H1 (cell line): ENCODE data around the gene WDR33. TPM values are rescaled to one million over a fixed set of nuclear protein-coding genes. Genes with fewer than 3 reads are reported as not detected.

ENCODE experiments used
- CTCF ChIA-PET: fragments of 300-600 bp; sonication (Branson Sonifier 250); formaldehyde crosslinking; loops from one replicate; lab custom pipeline; 2021; ENCODE audit not compliant: partially characterized antibody; lab: Charles Lee
- POLR2A ChIA-PET: fragments of 300-600 bp; sonication (Branson Sonifier 250); formaldehyde crosslinking; loops from one replicate; lab custom pipeline; 2021; ENCODE audit warnings: inconsistent platforms; ENCODE audit not compliant: partially characterized antibody; lab: Charles Lee
- DNase-seq, 2 experiments: peaks; one replicate each; pipeline versions ENCODE4 v3.0.0 to v3.0.0-alpha.2; 2010 to 2022; ENCODE audit warnings: low spot score in 2 of 2, low read depth in 1 of 2, mixed read lengths in 1 of 2
- FAIRE-seq: peaks from 2 replicates; lab custom pipeline; 2011; peaks lifted over from hg19 to GRCh38; lab: Jason Lieb, UNC
- H2AFZ ChIP-seq: 2 replicates; pipeline ENCODE4 v1.8.1; 2012; ENCODE audit warnings: low read length, inconsistent platforms
- H2AK5ac ChIP-seq: 2 replicates; pipeline ENCODE4 v1.6.1; 2013; ENCODE audit warnings: low read depth, low read length
- H2BK120ac ChIP-seq: replicated peaks from 2 replicates; pipeline ENCODE3; 2013; ENCODE audit warnings: low read depth, low read length, inconsistent platforms
- H2BK12ac ChIP-seq: 2 replicates; pipeline ENCODE4 v1.6.1; 2013; ENCODE audit warnings: low read depth, low read length
- H2BK15ac ChIP-seq: 2 replicates; pipeline ENCODE4 v1.6.1; 2013; ENCODE audit warnings: low read length
- H2BK20ac ChIP-seq: 2 replicates; pipeline ENCODE4 v1.6.1; 2013; ENCODE audit warnings: low read length
- H2BK5ac ChIP-seq: 2 replicates; pipeline ENCODE4 v1.6.1; 2013; ENCODE audit warnings: low read depth, low read length
- H3K14ac ChIP-seq: 2 replicates; pipeline ENCODE4 v1.6.1; 2013; ENCODE audit warnings: inconsistent platforms; ENCODE audit not compliant: insufficient read length
- H3K18ac ChIP-seq: 2 replicates; pipeline ENCODE4 v1.6.1; 2013; ENCODE audit warnings: low read length; ENCODE audit errors: extremely low read depth
- H3K23ac ChIP-seq: 2 replicates; pipeline ENCODE4 v1.6.1; 2013; ENCODE audit warnings: inconsistent platforms; ENCODE audit not compliant: insufficient read length
- H3K23me2 ChIP-seq: 2 replicates; pipeline ENCODE4 v1.6.1; 2013; ENCODE audit warnings: low read depth, low read length
- H3K27ac ChIP-seq: 2 replicates; pipeline ENCODE4 v1.6.1; 2011; ENCODE audit warnings: low read depth, low read length, inconsistent platforms
- H3K27me3 ChIP-seq, 4 experiments: replicated peaks in 1 of 4; 1 replicate in 1 of 4; 2 replicates in 3 of 4; pipeline versions ENCODE4 v1.6.1 to v1.8.1; 2011 to 2013; ENCODE audit warnings: low read length in 3 of 4, mild to moderate bottlenecking in 3 of 4, inconsistent platforms in 2 of 4, mixed read lengths in 2 of 4, moderate library complexity in 1 of 4; ENCODE audit not compliant: control insufficient read depth in 3 of 4, insufficient read depth in 3 of 4; ENCODE audit errors: extremely low read depth in 1 of 4
- H3K36me3 ChIP-seq, 4 experiments: 2 replicates each; pipeline versions ENCODE4 v1.6.1 to v1.8.1; 2011 to 2013; ENCODE audit warnings: mild to moderate bottlenecking in 4 of 4, low read length in 3 of 4, moderate library complexity in 2 of 4, control low read depth in 1 of 4, inconsistent platforms in 1 of 4; ENCODE audit not compliant: insufficient read depth in 4 of 4, control insufficient read depth in 2 of 4
- H3K4ac ChIP-seq: replicated peaks from 2 replicates; pipeline ENCODE3; 2013; ENCODE audit warnings: low read length, low read depth, mixed read lengths, inconsistent platforms; ENCODE audit not compliant: insufficient read length
- H3K4me1 ChIP-seq, 4 experiments: replicated peaks in 1 of 4; 1 replicate in 1 of 4; 2 replicates in 3 of 4; pipeline versions ENCODE4 v1.6.1 to v1.8.1; 2011 to 2013; ENCODE audit warnings: low read length in 3 of 4, inconsistent platforms in 2 of 4, mixed read lengths in 1 of 4; ENCODE audit not compliant: insufficient read depth in 4 of 4, control insufficient read depth in 3 of 4
- H3K4me2 ChIP-seq, 2 experiments: 2 replicates each; pipeline versions ENCODE4 v1.6.1 to v1.8.1; 2011 to 2013; ENCODE audit warnings: low read depth in 2 of 2, low read length in 2 of 2, control low read depth in 1 of 2, inconsistent platforms in 1 of 2, mild to moderate bottlenecking in 1 of 2; ENCODE audit not compliant: insufficient read depth in 1 of 2
- H3K4me3 ChIP-seq, 4 experiments: fragments of 200-600, 300-600 bp in 1 of 4; sonication (generic), shearing (Covaris generic), sonication (Bioruptor Twin) in 1 of 4; 2 replicates each; pipeline versions ENCODE4 v1.5.1 to v1.8.1; 2011 to 2016; ENCODE audit warnings: low read length in 4 of 4, low read depth in 3 of 4, control low read depth in 2 of 4, inconsistent platforms in 2 of 4, mild to moderate bottlenecking in 2 of 4, mixed read lengths in 1 of 4, moderate library complexity in 1 of 4; ENCODE audit not compliant: insufficient read depth in 2 of 4; ENCODE audit errors: extremely low read depth in 1 of 4
- H3K56ac ChIP-seq: replicated peaks from 2 replicates; pipeline ENCODE3; 2013; ENCODE audit warnings: low read depth, mild to moderate bottlenecking, mixed read lengths, low read length, inconsistent platforms; ENCODE audit not compliant: insufficient read length
- H3K79me1 ChIP-seq: 2 replicates; pipeline ENCODE4 v1.6.1; 2013; ENCODE audit warnings: low read depth, low read length, control low read depth
- H3K79me2 ChIP-seq, 2 experiments: 2 replicates each; pipeline versions ENCODE4 v1.6.1 to v1.8.1; 2012 to 2013; ENCODE audit warnings: low read length in 2 of 2, mild to moderate bottlenecking in 2 of 2, inconsistent platforms in 1 of 2; ENCODE audit not compliant: insufficient read depth in 2 of 2, control insufficient read depth in 1 of 2
- H3K9ac ChIP-seq, 4 experiments: replicated peaks in 1 of 4; 1 replicate in 1 of 4; 2 replicates in 3 of 4; pipeline versions ENCODE4 v1.6.1 to v1.8.1; 2011 to 2013; ENCODE audit warnings: low read depth in 3 of 4, low read length in 3 of 4, control low read depth in 2 of 4, mild to moderate bottlenecking in 2 of 4, moderate library complexity in 2 of 4, inconsistent platforms in 1 of 4; ENCODE audit errors: extremely low read depth in 1 of 4
- H3K9me3 ChIP-seq, 2 experiments: 2 replicates each; pipeline versions ENCODE4 v1.6.1 to v1.8.1; 2012 to 2013; ENCODE audit warnings: mild to moderate bottlenecking in 2 of 2, moderate library complexity in 2 of 2, control low read depth in 1 of 2, inconsistent platforms in 1 of 2, low read depth in 1 of 2, low read length in 1 of 2, mixed read lengths in 1 of 2; ENCODE audit not compliant: insufficient read depth in 2 of 2
- H4K20me1 ChIP-seq, 2 experiments: replicated peaks in 1 of 2; 2 replicates each; pipeline versions ENCODE3 to v1.8.1; 2011 to 2013; ENCODE audit warnings: inconsistent platforms in 2 of 2, low read length in 2 of 2, mild to moderate bottlenecking in 1 of 2; ENCODE audit not compliant: insufficient read depth in 2 of 2, control insufficient read depth in 1 of 2
- H4K5ac ChIP-seq: 2 replicates; pipeline ENCODE4 v1.6.1; 2013; ENCODE audit warnings: low read length, low read depth, mixed read lengths, inconsistent platforms; ENCODE audit not compliant: insufficient read length
- H4K8ac ChIP-seq: 2 replicates; pipeline ENCODE4 v1.8.0; 2013; ENCODE audit warnings: mild to moderate bottlenecking, moderate library complexity, low read length, inconsistent platforms; ENCODE audit not compliant: insufficient read depth; ENCODE audit errors: extremely low read depth
- H4K91ac ChIP-seq: replicated peaks from 2 replicates; pipeline ENCODE3; 2013; ENCODE audit warnings: low read length, mixed read lengths, inconsistent platforms; ENCODE audit not compliant: insufficient read length
- CBX8 ChIP-seq: fragments of 300-800, 300-1000 bp; sonication (generic); IDR thresholded peaks from 2 replicates; pipeline ENCODE4 v1.7.1; 2016; ENCODE audit warnings: low read depth, low read length, borderline replicate concordance
- CTBP2 ChIP-seq: IDR thresholded peaks from 2 replicates; pipeline ENCODE4 v1.7.0; 2011; ENCODE audit warnings: borderline replicate concordance, mild to moderate bottlenecking, moderate library complexity, mixed read lengths, low read length; ENCODE audit not compliant: insufficient read depth, insufficient read length
- POLR2A ChIP-seq, 2 experiments: IDR thresholded peaks; 1 replicate in 1 of 2; 2 replicates in 1 of 2; pipeline ENCODE4 v1.6.1; 2011; ENCODE audit warnings: low read depth in 2 of 2, low read length in 2 of 2, mild to moderate bottlenecking in 2 of 2; ENCODE audit errors: control extremely low read depth in 1 of 2
- SRF ChIP-seq: IDR thresholded peaks from 2 replicates; pipeline ENCODE4 v1.6.1; 2011; ENCODE audit warnings: mild to moderate bottlenecking, low read depth, low read length, moderate library complexity
- TCF12 ChIP-seq: IDR thresholded peaks from 2 replicates; pipeline ENCODE4 v1.6.1; 2011; ENCODE audit warnings: low read depth, mild to moderate bottlenecking, low read length
- ZNF274 ChIP-seq: IDR thresholded peaks from 2 replicates; pipeline ENCODE4 v1.7.0; 2012; ENCODE audit warnings: low read length, borderline replicate concordance; ENCODE audit errors: extremely low read depth
- WGBS, 2 experiments: shearing (Covaris generic) in 1 of 2; methylation state at CpG; one replicate each; pipeline versions ENCODE4 v1.1.6 to v1.1.7; 2013 to 2015; ENCODE audit warnings: low lambda C conversion rate in 2 of 2, mixed read lengths in 2 of 2, inconsistent platforms in 1 of 2, low coverage in 1 of 2, missing lambda C conversion rate in 1 of 2; ENCODE audit not compliant: insufficient replicate concordance in 2 of 2, insufficient coverage in 1 of 2, insufficient read length in 1 of 2; ENCODE audit errors: extremely low coverage in 1 of 2, missing lambda C conversion rate in 1 of 2; 5-methylcytosine and 5-hydroxymethylcytosine counted together
- polyA plus RNA-seq, 7 experiments: library from polyadenylated mRNA; depleted of rRNA in 3 of 7; stranded (reverse) in 5 of 7; unstranded in 2 of 7; fragments of >200 nt in 5 of 7; fragments of 200-250 nt in 2 of 7; gene quantifications; 1 replicate in 5 of 7; 2 replicates in 1 of 7; 4 replicates in 1 of 7; pipeline versions ENCODE4 v1.2.1 to v1.2.3, GENCODE V29; 2011 to 2013; ENCODE audit warnings: missing spikeins in 2 of 7, mixed read lengths in 2 of 7
- total RNA-seq: library from RNA; stranded (reverse); fragmentation: NEBNext Ultra II Directional; extraction: Animal tissue kit (Norgen Biotek cat#: 25700); gene quantifications from 2 replicates; pipeline ENCODE4 v1.2.1, GENCODE V29; 2021
- TF ChIP-seq, protein P1 (sequence below): IDR thresholded peaks from 2 replicates; pipeline ENCODE4 v1.6.1; 2012; ENCODE audit warnings: inconsistent platforms

The WDR33 gene
- total and polyA plus RNA-seq, 2 of the 8 experiments (the other 6 are each of a cell fraction or from before 2014, with no cell fraction given), result 18.1 to 82.7 TPM

- Histone ChIP-seq H2BK5ac (no peak overlapping the region), H3K4me2 (no peak overlapping the region), H2BK12ac (no peak overlapping the region), H3K9ac (no peak overlapping the region), H3K9me3 (no peaks in the 10 kb centered on the region), H3K27me3 (no peaks in the 10 kb centered on the region), H3K23me2 (no peaks in the 10 kb centered on the region), H3K27ac (no peak overlapping the region), H3K79me2 (no peaks in the 10 kb centered on the region; a peak in 1 of 4 replicates), H2AK5ac (no peak overlapping the region), H4K8ac (no peak overlapping the region), H3K56ac (no peak overlapping the region), H2AFZ (no peak overlapping the region), H3K4ac (no peak overlapping the region), H4K20me1 (peaks cover 0 to 4% of the 10 kb centered on the region in 2 experiments), H2BK120ac (no peak overlapping the region), H3K36me3 (peaks cover 21 to 79% (median 49%) of the 10 kb centered on the region in 4 experiments), H4K91ac (no peak overlapping the region), H3K23ac (no peak overlapping the region), H2BK20ac (no peak overlapping the region), H3K4me3 (no peak overlapping the region), H3K18ac (no peak overlapping the region), H3K4me1 (no peaks in the 10 kb centered on the region), H3K14ac (no peak overlapping the region), H3K79me1 (no peaks in the 10 kb centered on the region), H4K5ac (no peak overlapping the region), H2BK15ac (no peak overlapping the region)
- 95% methylated on average over 13 of the region's 13 CpGs; no CpG with 5 or more reads in 1 of the 2 experiments for WGBS, 2 experiments
- ChIA-PET CTCF (no interaction called here), POLR2A (interaction anchor here (1.0 to 1.2 kb wide), 2 partner anchors 17 to 22 kb away, joined by 3 read pairs; no protein-coding TSS in a partner anchor)
- TF ChIP-seq POLR2A (IDR thresholded peaks at IDR 0.05; ENCODE audit: control extremely low read depth in 1 of 2, low read depth in 2 of 2, low read length in 2 of 2) (no peak), CBX8 (no peak), TCF12 (no peak), CTBP2 (no peak), SRF (no peak), ZNF274 (no peak)
- TF ChIP-seq, protein P1, sequence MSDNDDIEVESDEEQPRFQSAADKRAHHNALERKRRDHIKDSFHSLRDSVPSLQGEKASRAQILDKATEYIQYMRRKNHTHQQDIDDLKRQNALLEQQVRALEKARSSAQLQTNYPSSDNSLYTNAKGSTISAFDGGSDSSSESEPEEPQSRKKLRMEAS, result no peak
- no peak for FAIRE-seq
- no peak for DNase-seq
Observed at GRCh38 chr2:127719301-127720218, 91.4 kb downstream of the WDR33 start.
